ENCODE data around the gene PHF12. TPM values are rescaled to one million over a fixed set of nuclear protein-coding genes. Genes with fewer than 3 reads are reported as not detected.

Gene PHF12
- total RNA-seq, 2 experiments from 2014 or later: 66.5 to 67.4 TPM

Small RNA genes lying within 50 kb of the gene (microRNA-seq; reads per million reads assigned to microRNA genes)
- gene MIR451B: not detected

Other genes with a start within 250 kb of the PHF12 start
- 1 to 10 TPM; 5.3 to 6.1 TPM for gene PROCA1, start 239.6 kb downstream of the PHF12 start, total RNA-seq
- gene RAB34, start 233.7 kb downstream of the PHF12 start, total RNA-seq: 10 to 100 TPM in 1 of 2 experiments, 1 to 10 TPM in 1; 10.0 to 12.7 TPM
- 1,000 to 10,000 TPM; 1,988 to 2,040 TPM for gene RPL23A, start 231.5 kb downstream of the PHF12 start, total RNA-seq
- gene TLCD1, start 225.3 kb downstream of the PHF12 start, total RNA-seq: 1 to 10 TPM; 2.8 to 3.0 TPM
- 1 to 10 TPM; 4.8 to 5.0 TPM for gene NEK8, start 222.7 kb downstream of the PHF12 start, total RNA-seq
- 10 to 100 TPM; 66.0 to 78.4 TPM for gene TRAF4, start 207.5 kb downstream of the PHF12 start, total RNA-seq
- 10 to 100 TPM; 15.4 to 17.1 TPM for gene FAM222B, start 108.7 kb downstream of the PHF12 start, total RNA-seq
- gene ERAL1, start 96.5 kb downstream of the PHF12 start, total RNA-seq: 10 to 100 TPM; 46.3 to 50.7 TPM
- gene FLOT2, start 53.8 kb downstream of the PHF12 start, total RNA-seq: 100 to 1,000 TPM; 197 to 198 TPM
- gene DHRS13, start 48.4 kb downstream of the PHF12 start, total RNA-seq: 10 to 100 TPM; 29.2 to 29.3 TPM
- not detected for gene SEZ6, start 54.5 kb upstream of the PHF12 start, total RNA-seq
- gene PIPOX, start 91.6 kb upstream of the PHF12 start, total RNA-seq: 1 to 10 TPM in 1 of 2 experiments, under 1 TPM in 1; 0.53 to 1.5 TPM
- 10 to 100 TPM; 53.4 to 53.8 TPM for gene MYO18A, start 228.9 kb upstream of the PHF12 start, total RNA-seq

Data from activated CD8-positive, alpha-beta T cell treated with anti-CD3 and anti-CD28 coated beads, Interleukin-2, amount 10 ng/mL, durations not matched to agents 7 days and 5 days (primary cell).